ENCODE results near the gene LRP1B.

DNA sequence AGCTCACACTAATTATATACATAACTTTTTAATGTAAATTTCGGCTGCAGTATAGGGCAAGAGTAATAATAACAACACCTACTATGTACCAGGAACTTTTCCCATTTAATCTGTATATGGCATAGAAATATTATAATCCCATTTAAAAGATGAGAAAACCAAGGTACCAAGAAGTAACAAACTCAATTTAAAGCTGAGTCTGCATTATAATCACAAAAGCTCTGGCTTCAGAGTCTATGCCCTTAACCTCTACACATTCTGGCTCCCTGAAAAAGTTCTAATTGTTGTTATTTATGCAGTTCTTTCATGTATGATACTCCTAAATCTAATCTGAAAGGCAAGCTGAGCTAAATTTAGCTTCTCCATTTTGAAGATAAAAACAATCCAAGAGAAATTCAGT lies 1675.5 kb downstream of the LRP1B start:
- TF ChIP-seq POLR2AphosphoS5 (IDR thresholded peaks at IDR 0.05; ENCODE audit: low read depth, low read length): no peak
- no peak for TF ChIP-seq POLR2A (IDR thresholded peaks at IDR 0.05; ENCODE audit: low read depth, low read length)
- TF ChIP-seq TAF1 (IDR thresholded peaks at IDR 0.05; ENCODE audit: borderline replicate concordance, low read depth, low read length): no peak
